Stimulated activated CD4-positive, alpha-beta T cell treated with anti-CD3 and anti-CD28 coated beads, Interleukin-1b, Interleukin-23, amount 100 ng/mL, for 24 hours (primary cell): ENCODE data around the gene MBNL1.
A peak's percentile ranks its signal among the peaks of the same experiment; 100 is the strongest.

Source experiments
- DNase-seq, 4 experiments: peaks; one replicate each; pipeline ENCODE4 v3.0.0-alpha.2; 2020; ENCODE audit warnings: low read depth in 4 of 4, low spot score in 1 of 4

The MBNL1 gene

GRCh38 chr3:152470893-152471292 lies 202.2 kb downstream of the MBNL1 start:
- no peak for DNase-seq

- peak; percentile 44 to 57 (median 46) for DNase-seq
Measured at GRCh38 chr3:152471814-152472671, 203.3 kb downstream of the MBNL1 start.

- no peak for DNase-seq
Measured at GRCh38 chr3:152472672-152472954, 203.9 kb downstream of the MBNL1 start.

GRCh38 chr3:152474585-152474984 lies 205.9 kb downstream of the MBNL1 start:
- DNase-seq: no peak

GRCh38 chr3:152477422-152477821 lies 208.7 kb downstream of the MBNL1 start:
- DNase-seq: no peak

- no peak for DNase-seq
Measured at GRCh38 chr3:152480282-152480953, 211.7 kb downstream of the MBNL1 start.

- no peak for DNase-seq
Measured at GRCh38 chr3:152486364-152486763, 217.6 kb downstream of the MBNL1 start.

GRCh38 chr3:152488449-152488848 lies 219.7 kb downstream of the MBNL1 start:
- DNase-seq: no peak

GRCh38 chr3:152491922-152492321 lies 223.2 kb downstream of the MBNL1 start:
- DNase-seq: no peak

- no peak for DNase-seq
Measured at GRCh38 chr3:152496286-152496685, 227.6 kb downstream of the MBNL1 start.

GRCh38 chr3:152496716-152497115 lies 228.0 kb downstream of the MBNL1 start:
- DNase-seq: no peak

GRCh38 chr3:152497457-152497856 lies 228.7 kb downstream of the MBNL1 start:
- DNase-seq: no peak

- DNase-seq: no peak
Measured at GRCh38 chr3:152497890-152498289, 229.2 kb downstream of the MBNL1 start.

GRCh38 chr3:152499791-152500385 lies 231.2 kb downstream of the MBNL1 start:
- no peak for DNase-seq

GRCh38 chr3:152505926-152506325 lies 237.2 kb downstream of the MBNL1 start:
- peak in 1 of 4 experiments; percentile 0 for DNase-seq

GRCh38 chr3:152508705-152509104 lies 240.0 kb downstream of the MBNL1 start:
- DNase-seq: no peak

- DNase-seq: no peak
Measured at GRCh38 chr3:152511904-152512303, 243.2 kb downstream of the MBNL1 start.

- DNase-seq: no peak
Measured at GRCh38 chr3:152513301-152513960, 244.7 kb downstream of the MBNL1 start.
